SJCRH30 (cell line): Measurements from ENCODE around the gene TTC22. TPM values are rescaled to one million over a fixed set of nuclear protein-coding genes. Genes with fewer than 3 reads are reported as not detected.

Experiments
- DNase-seq, 2 experiments: peaks; one replicate each; pipeline ENCODE4 v3.0.0-alpha.2; 2015 to 2020
- H3K27ac ChIP-seq: fragments of 250-450 bp; sonication (Bioruptor Pico); 2 replicates; pipeline ENCODE4 v1.5.1; 2020; ENCODE audit warnings: mild to moderate bottlenecking, moderate library complexity
- H3K27me3 ChIP-seq: fragments of 250-450 bp; sonication (Bioruptor Pico); 2 replicates; pipeline ENCODE4 v1.5.1; 2020; ENCODE audit warnings: mild to moderate bottlenecking, moderate library complexity
- H3K36me3 ChIP-seq: fragments of 250-450 bp; sonication (Bioruptor Pico); 2 replicates; pipeline ENCODE4 v1.5.1; 2020; ENCODE audit warnings: mild to moderate bottlenecking, moderate library complexity
- H3K4me1 ChIP-seq: fragments of 250-450 bp; sonication (Bioruptor Pico); 2 replicates; pipeline ENCODE4 v1.5.1; 2020; ENCODE audit warnings: mild to moderate bottlenecking, moderate library complexity
- H3K4me3 ChIP-seq: fragments of 250-450 bp; sonication (Bioruptor Pico); 2 replicates; pipeline ENCODE4 v1.5.1; 2020; ENCODE audit warnings: mild to moderate bottlenecking, moderate library complexity
- H3K9me3 ChIP-seq: fragments of 250-450 bp; sonication (Bioruptor Pico); replicated peaks from 2 replicates; pipeline ENCODE4 v1.5.1; 2020; ENCODE audit warnings: mild to moderate bottlenecking, moderate library complexity
- total RNA-seq: library from RNA; depleted of rRNA; stranded (reverse); fragments of >200 nt; shearing (Covaris generic); gene quantifications from 2 replicates; pipeline ENCODE4 v1.2.3, GENCODE V29; 2014

The TTC22 gene
- total RNA-seq, 1 experiment from 2014 or later, result not detected

DNA sequence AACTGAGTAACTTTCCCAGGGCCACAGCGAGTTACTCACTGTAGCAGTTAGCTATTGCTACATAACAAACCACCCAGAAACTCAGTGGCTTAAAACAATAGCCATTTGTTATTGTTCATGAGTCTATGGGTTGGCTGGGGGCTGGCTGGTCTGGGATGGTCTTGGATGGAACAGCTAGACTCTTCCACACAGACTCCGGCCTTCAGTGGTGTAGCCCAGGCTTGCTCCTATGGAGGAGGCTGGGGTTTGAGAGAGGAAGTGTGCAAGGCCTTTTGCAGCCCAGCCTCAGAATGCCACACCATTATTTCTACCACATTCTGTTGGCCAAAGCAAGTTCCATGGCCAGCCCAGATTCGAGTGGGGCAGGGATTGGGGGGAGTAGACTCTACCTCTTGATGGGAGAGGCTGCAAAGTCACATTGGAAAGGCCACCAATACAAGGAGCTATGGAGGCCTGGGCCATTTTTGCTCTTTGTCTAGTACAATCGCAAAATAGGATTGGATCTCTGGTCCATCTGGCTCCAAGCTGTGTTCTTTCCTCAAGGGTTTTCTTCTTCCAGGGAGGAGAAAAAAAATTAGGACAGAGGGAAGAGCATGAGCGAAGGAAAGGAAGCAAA is 37.5 kb upstream of the TTC22 start:
- Histone ChIP-seq H3K36me3 (no peaks in the 10 kb centered on the region), H3K4me1 (no peaks in the 10 kb centered on the region), H3K27me3 (peaks cover 17% of the 10 kb centered on the region), H3K4me3 (no peak overlapping the region), H3K27ac (no peak overlapping the region), H3K9me3 (no peaks in the 10 kb centered on the region)
- DNase-seq, result no peak

DNA sequence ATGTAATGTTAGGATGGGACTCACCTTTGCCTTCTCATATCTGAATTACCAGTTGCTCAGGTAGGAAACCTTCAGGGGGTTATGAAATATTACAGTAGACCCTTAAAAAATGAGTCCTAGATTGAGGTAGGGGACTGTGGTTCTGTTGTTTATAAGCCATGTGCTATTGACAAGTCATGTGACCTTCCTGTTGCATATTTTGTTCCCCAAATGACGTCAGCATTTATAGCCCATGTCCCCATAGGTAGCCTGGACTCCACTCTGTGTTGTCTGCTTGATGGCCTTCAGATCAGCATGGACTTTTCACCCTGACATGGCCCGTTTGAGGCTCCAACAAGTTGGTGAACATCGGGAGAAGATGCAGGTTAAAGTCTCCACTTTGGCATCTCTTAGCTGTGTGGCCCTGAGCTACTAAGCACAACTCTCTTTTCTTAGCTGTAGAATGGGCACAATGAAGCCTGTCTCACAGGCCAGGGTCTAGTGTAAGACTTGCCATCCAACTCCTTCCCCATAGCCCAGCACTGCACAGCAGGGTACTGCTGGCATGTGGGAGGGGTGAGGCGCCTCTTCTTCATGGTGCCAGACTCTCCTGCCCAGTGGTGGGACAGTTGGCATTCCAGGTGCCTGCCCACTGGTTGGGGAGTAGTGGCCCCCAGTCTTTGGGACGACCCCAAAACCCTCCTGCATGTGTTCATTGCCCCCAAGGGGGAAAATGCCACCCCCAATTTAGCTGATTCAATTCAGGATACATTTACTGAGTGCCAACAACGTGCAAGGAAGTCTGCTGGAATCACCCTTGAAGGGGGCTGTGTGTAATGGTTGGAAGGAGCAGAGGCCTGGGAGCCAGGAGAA is 36.1 kb upstream of the TTC22 start:
- DNase-seq, result no peak
- no peaks in the 10 kb centered on the region for H3K9me3 ChIP-seq
- H3K4me3 ChIP-seq, result no peak overlapping the region

DNA sequence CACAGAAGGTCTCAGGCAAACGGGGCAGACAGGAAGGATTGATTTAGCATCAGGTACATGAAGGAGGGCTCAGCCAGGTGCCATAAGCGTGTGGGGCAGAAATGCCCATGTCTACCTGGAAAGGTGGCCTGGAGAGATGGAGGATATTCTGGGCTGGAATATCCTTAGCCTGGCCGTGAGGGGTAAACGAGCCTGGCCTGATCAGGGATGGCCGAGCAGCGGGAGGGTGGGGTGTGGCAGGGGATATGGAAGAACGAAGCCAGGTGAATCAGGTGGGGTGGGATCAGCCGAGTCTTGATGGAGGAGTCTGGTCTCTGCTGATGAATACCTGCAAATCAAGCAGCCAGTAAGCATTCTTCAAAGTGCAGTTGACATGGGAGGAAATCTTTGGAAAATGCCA is 35.5 kb upstream of the TTC22 start:
- Histone ChIP-seq H3K27me3 (peaks cover 17% of the 10 kb centered on the region), H3K4me3 (no peak overlapping the region), H3K9me3 (peaks cover 3% of the 10 kb centered on the region; the same call in 1 of the 2 replicates), H3K27ac (no peak overlapping the region), H3K4me1 (no peaks in the 10 kb centered on the region), H3K36me3 (no peaks in the 10 kb centered on the region)
- DNase-seq, result no peak

More for the DNA sequence above, 36.1 kb upstream of the TTC22 start:
- Histone ChIP-seq H3K36me3 (no peaks in the 10 kb centered on the region), H3K27me3 (peaks cover 17% of the 10 kb centered on the region), H3K4me1 (no peaks in the 10 kb centered on the region), H3K27ac (no peak overlapping the region)

DNA sequence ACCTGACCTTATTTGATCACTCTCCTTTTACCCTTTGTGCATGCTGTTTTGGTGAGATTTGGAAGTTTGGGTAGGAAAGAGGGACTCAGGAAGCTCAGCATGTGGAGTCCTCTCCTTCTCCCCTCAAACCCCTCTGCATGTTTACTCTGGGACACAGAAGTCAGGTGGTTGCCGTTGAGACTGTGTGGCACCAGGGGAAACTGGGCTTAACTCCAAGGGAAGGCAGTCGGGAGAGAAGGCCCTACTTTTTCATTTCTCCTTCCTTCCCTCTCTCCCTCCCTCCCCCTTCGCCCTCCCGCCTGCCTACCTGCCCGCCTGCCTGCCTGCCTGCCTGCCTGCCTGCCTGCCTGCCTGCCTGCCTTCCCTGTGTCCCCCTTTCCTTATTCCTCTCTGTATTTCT is 34.8 kb upstream of the TTC22 start:
- no peaks in the 10 kb centered on the region for H3K36me3 ChIP-seq
- no peaks in the 10 kb centered on the region for H3K4me1 ChIP-seq
- peaks cover 17% of the 10 kb centered on the region for H3K27me3 ChIP-seq
- H3K4me3 ChIP-seq, result no peak overlapping the region
- H3K9me3 ChIP-seq, result peaks cover 6% of the 10 kb centered on the region
- DNase-seq, result no peak
- H3K27ac ChIP-seq, result no peak overlapping the region

DNA sequence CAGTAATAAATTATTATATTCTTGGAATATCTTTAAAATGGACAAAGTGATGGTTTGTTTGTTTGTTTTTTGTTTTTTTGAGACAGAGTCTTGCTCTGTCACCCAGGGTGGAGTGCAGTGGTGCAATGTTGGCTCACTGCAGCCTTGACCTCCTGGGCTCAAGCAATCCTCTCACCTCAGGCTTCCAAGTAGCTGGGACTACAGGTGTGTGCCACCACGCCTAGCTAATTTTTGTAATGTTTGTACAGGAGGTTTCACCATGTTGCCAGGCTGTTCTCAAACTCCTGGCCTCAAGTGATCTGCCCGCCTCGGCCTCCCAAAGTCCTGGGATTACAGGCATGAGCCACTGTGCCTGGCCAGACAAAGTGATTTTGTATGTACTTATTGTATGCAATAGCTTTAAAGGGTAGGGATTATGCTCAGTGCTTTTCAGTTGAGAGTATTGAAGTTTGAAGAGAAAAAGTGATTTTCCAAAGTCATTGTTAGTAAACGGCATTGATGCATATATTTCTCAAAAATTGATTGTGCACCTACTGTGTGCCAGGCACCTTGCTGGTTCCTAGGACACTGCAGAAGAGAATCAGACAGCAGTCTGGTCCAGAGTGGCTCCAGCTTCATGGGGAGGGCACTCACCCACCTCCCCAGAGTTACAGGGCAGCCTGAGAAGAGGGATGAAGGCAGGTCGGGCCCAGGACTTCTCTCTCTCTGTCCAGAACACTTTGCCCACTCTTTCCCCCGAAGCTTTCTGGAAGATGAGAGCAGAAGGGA is 34.2 kb upstream of the TTC22 start:
- no peak for DNase-seq
- Histone ChIP-seq H3K27me3 (peaks cover 17% of the 10 kb centered on the region), H3K36me3 (no peaks in the 10 kb centered on the region), H3K9me3 (peaks cover 11% of the 10 kb centered on the region), H3K4me1 (no peaks in the 10 kb centered on the region), H3K4me3 (no peak overlapping the region), H3K27ac (no peak overlapping the region)

DNA sequence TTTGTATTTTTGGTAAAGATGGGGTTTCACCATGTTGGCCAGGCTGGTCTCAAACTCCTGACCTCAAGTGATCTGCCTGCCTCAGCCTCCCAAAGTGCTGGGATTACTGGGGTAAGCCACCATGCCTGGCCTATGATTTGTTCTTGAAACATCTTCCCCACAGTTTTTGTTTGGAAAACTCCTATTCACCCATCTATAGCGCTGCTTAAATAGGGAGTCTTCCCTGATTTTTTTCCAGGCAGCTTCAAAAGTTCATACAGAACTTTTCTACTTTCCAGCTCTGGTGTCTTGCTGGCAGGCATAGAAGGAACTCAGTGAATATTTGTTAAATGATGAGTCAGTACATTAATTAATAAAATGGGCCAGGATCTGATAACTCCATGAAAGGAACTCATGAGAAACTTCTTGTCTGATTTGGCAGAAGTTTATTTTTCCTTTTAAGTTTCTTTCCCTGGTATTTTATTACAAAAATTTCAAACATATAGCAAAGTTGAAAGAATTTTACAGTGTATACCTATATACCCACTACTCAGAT is 33.0 kb upstream of the TTC22 start:
- H3K9me3 ChIP-seq, result peaks cover 11% of the 10 kb centered on the region
- no peak overlapping the region for H3K4me3 ChIP-seq
- H3K36me3 ChIP-seq, result no peaks in the 10 kb centered on the region
- no peak for DNase-seq
- H3K27ac ChIP-seq, result no peak overlapping the region
- H3K4me1 ChIP-seq, result no peaks in the 10 kb centered on the region
- peaks cover 17% of the 10 kb centered on the region for H3K27me3 ChIP-seq

DNA sequence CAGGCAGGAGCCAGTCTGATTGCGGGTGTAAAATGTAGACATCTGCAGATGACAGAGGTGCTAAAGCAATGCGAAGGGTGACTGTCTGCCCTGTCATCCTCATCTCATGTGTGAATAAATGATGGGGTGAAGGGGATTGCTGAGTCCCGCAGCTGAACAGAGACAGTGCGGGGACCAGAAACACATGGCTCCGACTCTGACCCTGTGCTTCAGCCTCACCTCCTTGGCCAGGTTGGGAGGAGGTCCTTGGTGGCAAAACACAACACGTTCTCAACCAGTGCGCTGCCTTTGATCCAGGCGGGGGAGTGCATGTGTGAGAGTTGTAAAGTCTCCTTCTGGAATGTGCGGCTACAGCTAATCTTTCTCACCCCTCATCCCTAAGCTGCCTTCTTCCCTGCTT is 32.0 kb upstream of the TTC22 start:
- no peak for DNase-seq
- no peak overlapping the region for H3K27ac ChIP-seq

DNA sequence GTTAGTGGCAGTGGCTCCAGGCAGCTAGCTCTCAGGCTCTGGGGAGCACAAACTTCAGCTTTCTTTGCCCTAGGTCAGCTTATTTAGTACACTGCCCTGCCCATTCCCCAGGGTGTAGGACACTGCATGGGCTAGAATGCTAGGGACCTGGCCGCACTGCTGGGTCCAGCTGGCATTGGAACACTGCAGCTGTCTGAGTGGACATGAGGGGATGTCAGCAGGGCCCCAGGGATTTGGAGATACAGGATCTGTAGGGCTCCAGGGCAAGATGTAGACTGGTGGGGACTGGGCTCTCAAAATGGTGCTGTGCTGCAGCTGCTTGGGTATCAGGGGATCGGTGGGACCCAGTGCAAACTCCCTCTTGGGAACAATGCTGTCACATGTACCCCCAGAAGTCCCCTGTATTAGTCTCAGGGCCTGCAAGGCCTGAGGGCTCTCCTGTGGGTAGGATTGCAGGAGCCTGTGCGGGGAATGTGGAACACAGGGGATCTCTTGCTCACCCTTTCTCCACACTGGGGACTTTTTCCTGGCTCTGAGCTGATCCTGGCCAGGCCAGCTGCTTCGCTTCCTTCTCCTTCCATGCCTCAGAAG is 25.2 kb upstream of the TTC22 start:
- no peak overlapping the region for H3K27ac ChIP-seq
- H3K27me3 ChIP-seq, result no peaks in the 10 kb centered on the region
- peaks cover 26% of the 10 kb centered on the region for H3K9me3 ChIP-seq
- H3K36me3 ChIP-seq, result no peaks in the 10 kb centered on the region
- H3K4me3 ChIP-seq, result no peak overlapping the region
- H3K4me1 ChIP-seq, result no peaks in the 10 kb centered on the region
- DNase-seq, result no peak

More for the DNA sequence above, 32.0 kb upstream of the TTC22 start:
- Histone ChIP-seq H3K4me1 (no peaks in the 10 kb centered on the region), H3K9me3 (peaks cover 11% of the 10 kb centered on the region), H3K4me3 (no peak overlapping the region), H3K36me3 (no peaks in the 10 kb centered on the region), H3K27me3 (peaks cover 17% of the 10 kb centered on the region)

DNA sequence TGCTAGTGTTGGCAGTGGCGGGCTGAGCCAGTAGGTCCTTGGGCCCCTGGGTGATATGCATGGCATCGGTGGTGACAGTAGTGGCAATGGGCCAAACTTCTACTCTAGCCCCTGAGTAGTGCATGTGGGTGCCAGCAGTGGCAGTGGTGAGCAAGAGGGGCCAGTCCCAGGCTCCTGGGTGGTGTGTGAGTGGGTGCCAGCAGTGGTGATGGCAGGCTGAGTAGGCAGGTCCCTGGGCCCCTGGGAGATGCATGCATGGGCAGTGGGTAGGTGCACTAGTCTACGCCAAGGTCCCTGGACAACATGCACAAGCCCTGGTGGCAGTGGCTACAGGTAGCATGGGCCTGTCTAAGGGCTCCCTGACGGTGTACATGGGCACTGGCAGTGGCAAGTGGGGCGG is 24.6 kb upstream of the TTC22 start:
- H3K4me3 ChIP-seq, result no peak overlapping the region
- DNase-seq, result no peak
- no peaks in the 10 kb centered on the region for H3K4me1 ChIP-seq
- peaks cover 20% of the 10 kb centered on the region for H3K9me3 ChIP-seq
- no peaks in the 10 kb centered on the region for H3K36me3 ChIP-seq
- no peaks in the 10 kb centered on the region for H3K27me3 ChIP-seq
- H3K27ac ChIP-seq, result no peak overlapping the region

DNA sequence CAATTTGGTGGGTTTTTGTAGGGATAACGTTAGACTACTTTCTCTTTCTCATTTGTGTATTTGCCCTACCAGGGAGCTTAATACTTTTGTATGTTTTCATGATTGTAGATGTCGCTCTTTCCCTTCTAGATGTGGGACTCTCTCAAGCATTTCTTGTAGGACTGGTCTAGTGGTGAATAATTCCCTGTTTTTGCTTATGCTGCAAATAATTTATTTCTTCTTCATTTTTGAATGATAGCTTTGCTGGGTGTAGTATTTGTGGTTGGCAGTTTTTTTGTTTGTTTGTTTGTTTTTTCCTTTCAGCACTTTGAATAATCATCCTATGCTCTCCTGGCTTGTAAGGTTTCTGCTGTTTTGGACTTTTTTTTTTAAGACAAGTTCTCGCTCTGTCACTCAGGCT is 22.5 kb upstream of the TTC22 start:
- Histone ChIP-seq H3K36me3 (no peaks in the 10 kb centered on the region), H3K9me3 (peaks cover 18% of the 10 kb centered on the region; the same call in 1 of the 2 replicates), H3K4me3 (no peak overlapping the region), H3K27me3 (no peaks in the 10 kb centered on the region), H3K27ac (no peak overlapping the region), H3K4me1 (no peaks in the 10 kb centered on the region)
- DNase-seq, result no peak

DNA sequence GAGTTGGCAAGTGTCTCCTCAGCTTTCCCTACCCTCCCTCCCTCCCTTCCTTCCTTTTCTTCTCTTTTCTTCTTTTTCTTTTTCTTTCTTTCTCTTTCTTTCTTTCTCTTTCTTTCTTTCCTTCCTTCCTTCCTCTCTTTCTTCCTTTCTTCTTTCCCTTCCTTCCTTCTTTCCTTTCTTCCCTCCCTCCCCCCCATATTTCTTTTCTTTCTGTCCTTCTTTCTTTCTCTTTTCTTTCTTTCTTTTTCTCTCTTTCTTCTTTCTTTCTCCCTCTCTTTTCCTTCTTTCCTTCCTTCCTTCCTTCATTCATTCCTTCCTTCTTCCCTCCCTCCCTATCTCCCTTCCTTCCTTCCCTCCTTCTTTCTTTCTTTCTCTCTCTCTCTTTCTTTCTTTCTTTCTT is 18.6 kb upstream of the TTC22 start:
- no peak overlapping the region for H3K4me3 ChIP-seq
- no peak for DNase-seq
- no peaks in the 10 kb centered on the region for H3K36me3 ChIP-seq
- no peaks in the 10 kb centered on the region for H3K4me1 ChIP-seq
- peaks cover 4% of the 10 kb centered on the region for H3K27me3 ChIP-seq
- peaks cover 15% of the 10 kb centered on the region; the same call in 1 of the 2 replicates for H3K9me3 ChIP-seq
- no peak overlapping the region for H3K27ac ChIP-seq

DNA sequence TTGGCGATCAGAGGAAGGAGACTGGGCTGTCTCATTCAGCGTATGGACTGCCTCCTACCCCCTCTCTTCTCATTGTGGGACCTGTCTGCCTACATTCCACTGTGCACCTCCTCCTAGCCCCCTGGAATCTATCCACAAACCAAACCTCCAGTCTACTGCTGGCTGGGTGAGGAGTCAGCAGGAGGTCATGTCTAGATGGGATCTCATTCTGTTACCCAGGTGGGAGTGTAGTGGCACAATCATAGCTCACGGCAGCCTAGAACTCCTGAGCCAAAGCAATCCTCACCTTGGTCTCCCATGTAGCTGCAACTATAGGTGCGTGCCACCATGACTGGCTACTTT is 18.0 kb upstream of the TTC22 start:
- H3K36me3 ChIP-seq, result no peaks in the 10 kb centered on the region
- H3K27ac ChIP-seq, result no peak overlapping the region
- no peaks in the 10 kb centered on the region for H3K4me1 ChIP-seq
- H3K9me3 ChIP-seq, result peaks cover 9% of the 10 kb centered on the region; the same call in 1 of the 2 replicates
- no peak overlapping the region for H3K4me3 ChIP-seq
- DNase-seq, result no peak
- peaks cover 4% of the 10 kb centered on the region for H3K27me3 ChIP-seq

DNA sequence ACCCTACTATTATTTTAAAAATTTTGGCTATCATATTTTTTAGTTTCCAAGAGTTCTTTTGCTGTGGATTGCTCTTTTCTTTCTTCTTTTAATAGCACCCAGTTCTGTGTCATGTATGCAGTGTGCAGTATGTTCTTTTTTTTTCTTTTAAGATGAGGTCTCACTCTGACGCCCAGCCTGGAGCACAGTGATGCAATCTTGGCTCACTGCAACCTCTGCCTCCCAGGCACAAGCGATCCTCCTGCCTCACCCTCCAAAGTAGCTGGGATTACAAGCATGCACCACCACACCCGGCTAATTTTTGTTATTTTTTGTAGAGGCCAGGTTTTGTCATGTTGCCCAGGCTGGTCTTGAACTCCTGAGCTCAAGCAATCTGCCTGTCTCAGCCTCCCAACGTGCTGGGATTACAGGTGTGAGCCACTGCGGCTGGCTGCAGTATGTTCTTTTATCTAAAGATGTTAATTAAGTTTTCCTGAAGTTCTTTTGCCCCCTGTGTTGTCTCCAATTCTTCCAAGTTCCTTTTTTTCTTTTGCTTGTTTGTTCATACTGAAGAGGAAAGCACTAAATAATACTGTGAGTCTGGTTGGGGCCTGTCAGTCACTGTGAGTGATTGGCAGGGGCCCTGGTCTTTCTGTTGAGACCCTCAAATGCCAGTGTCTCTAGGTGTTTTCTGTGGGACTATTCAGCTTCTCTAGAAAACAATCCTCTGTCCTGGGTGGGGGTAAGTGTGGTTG is 17.5 kb upstream of the TTC22 start:
- Histone ChIP-seq H3K27ac (no peak overlapping the region), H3K4me3 (no peak overlapping the region), H3K4me1 (no peaks in the 10 kb centered on the region), H3K9me3 (0 out of 2 replicates have a peak, but pooled peaks cover 6% of the 10 kb centered on the region), H3K36me3 (no peaks in the 10 kb centered on the region), H3K27me3 (peaks cover 8% of the 10 kb centered on the region)
- DNase-seq, result no peak

DNA sequence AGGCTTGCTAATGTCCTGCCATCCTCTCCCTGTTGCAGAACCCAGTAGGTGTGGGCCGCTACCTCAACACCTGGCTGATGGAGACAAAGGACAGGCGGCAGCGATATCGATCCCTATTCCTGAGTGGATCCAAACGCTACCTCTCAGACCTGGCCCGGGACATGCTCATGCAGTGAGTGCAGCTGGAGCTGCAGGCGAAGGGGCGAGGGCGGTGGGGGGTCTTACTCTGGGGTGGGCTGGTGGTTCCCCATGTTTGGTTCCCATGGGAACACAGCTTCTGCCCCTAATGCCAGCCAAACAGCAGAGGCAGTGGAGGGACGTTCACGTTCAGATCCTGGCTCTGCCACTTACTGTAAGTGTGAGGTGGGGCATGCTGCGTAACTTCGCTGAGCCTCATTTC is 15.8 kb upstream of the TTC22 start:
- no peaks in the 10 kb centered on the region for H3K36me3 ChIP-seq
- no peak overlapping the region for H3K27ac ChIP-seq
- no peak overlapping the region for H3K4me3 ChIP-seq
- no peaks in the 10 kb centered on the region for H3K4me1 ChIP-seq
- no peak for DNase-seq
- H3K9me3 ChIP-seq, result no peaks in the 10 kb centered on the region
- peaks cover 8% of the 10 kb centered on the region for H3K27me3 ChIP-seq
